GM19240 (cell line): Measurements from ENCODE around the gene VAC14.

Experiments
- DNase-seq: peaks from one replicate; pipeline ENCODE4 v3.0.0; 2011; ENCODE audit warnings: low spot score; ENCODE audit not compliant: insufficient read length

VAC14 gene

GRCh38 chr16:70786020-70786755 is 14.8 kb downstream of the VAC14 start:
- no peak for DNase-seq

- DNase-seq: no peak
These were observed 16.0 kb downstream of the VAC14 start for GRCh38 chr16:70784692-70785555.

- DNase-seq: no peak
These were observed 18.7 kb downstream of the VAC14 start for GRCh38 chr16:70782237-70782636.

- no peak for DNase-seq
These were observed 19.2 kb downstream of the VAC14 start for GRCh38 chr16:70781800-70782199.

GRCh38 chr16:70780546-70780945 is 20.4 kb downstream of the VAC14 start:
- DNase-seq: no peak

GRCh38 chr16:70779361-70779760 is 21.6 kb downstream of the VAC14 start:
- no peak for DNase-seq

GRCh38 chr16:70778901-70779309 is 22.1 kb downstream of the VAC14 start:
- no peak for DNase-seq

GRCh38 chr16:70777973-70778406 is 23.0 kb downstream of the VAC14 start:
- no peak for DNase-seq

- no peak for DNase-seq
These were observed 23.5 kb downstream of the VAC14 start for GRCh38 chr16:70777496-70777895.

GRCh38 chr16:70775399-70775798 is 25.6 kb downstream of the VAC14 start:
- no peak for DNase-seq

- no peak for DNase-seq
These were observed 26.7 kb downstream of the VAC14 start for GRCh38 chr16:70774261-70774660.

GRCh38 chr16:70772493-70772892 is 28.5 kb downstream of the VAC14 start:
- DNase-seq: no peak

GRCh38 chr16:70770626-70771552 is 30.1 kb downstream of the VAC14 start:
- DNase-seq: peak; percentile 63

- no peak for DNase-seq
These were observed 30.7 kb downstream of the VAC14 start for GRCh38 chr16:70770291-70770625.

GRCh38 chr16:70769761-70770160 is 31.2 kb downstream of the VAC14 start:
- no peak for DNase-seq

GRCh38 chr16:70769131-70769530 is 31.8 kb downstream of the VAC14 start:
- no peak for DNase-seq

GRCh38 chr16:70768203-70768580 is 32.8 kb downstream of the VAC14 start:
- DNase-seq: no peak

GRCh38 chr16:70767377-70768202 is 33.4 kb downstream of the VAC14 start:
- no peak for DNase-seq

- no peak for DNase-seq
These were observed 34.3 kb downstream of the VAC14 start for GRCh38 chr16:70766658-70767057.

GRCh38 chr16:70766176-70766575 is 34.8 kb downstream of the VAC14 start:
- DNase-seq: no peak

- no peak for DNase-seq
These were observed 35.5 kb downstream of the VAC14 start for GRCh38 chr16:70765491-70765890.
